ENCODE measurements around the gene PIH1D2. TPM values are rescaled to one million over a fixed set of nuclear protein-coding genes. Genes with fewer than 3 reads are reported as not detected.

PIH1D2 gene
- total and polyA plus RNA-seq, 10 of the 15 experiments (the other 5 are each of a cell fraction or from before 2014, with no cell fraction given): 0.51 to 3.0 (median 1.5) TPM

DNA sequence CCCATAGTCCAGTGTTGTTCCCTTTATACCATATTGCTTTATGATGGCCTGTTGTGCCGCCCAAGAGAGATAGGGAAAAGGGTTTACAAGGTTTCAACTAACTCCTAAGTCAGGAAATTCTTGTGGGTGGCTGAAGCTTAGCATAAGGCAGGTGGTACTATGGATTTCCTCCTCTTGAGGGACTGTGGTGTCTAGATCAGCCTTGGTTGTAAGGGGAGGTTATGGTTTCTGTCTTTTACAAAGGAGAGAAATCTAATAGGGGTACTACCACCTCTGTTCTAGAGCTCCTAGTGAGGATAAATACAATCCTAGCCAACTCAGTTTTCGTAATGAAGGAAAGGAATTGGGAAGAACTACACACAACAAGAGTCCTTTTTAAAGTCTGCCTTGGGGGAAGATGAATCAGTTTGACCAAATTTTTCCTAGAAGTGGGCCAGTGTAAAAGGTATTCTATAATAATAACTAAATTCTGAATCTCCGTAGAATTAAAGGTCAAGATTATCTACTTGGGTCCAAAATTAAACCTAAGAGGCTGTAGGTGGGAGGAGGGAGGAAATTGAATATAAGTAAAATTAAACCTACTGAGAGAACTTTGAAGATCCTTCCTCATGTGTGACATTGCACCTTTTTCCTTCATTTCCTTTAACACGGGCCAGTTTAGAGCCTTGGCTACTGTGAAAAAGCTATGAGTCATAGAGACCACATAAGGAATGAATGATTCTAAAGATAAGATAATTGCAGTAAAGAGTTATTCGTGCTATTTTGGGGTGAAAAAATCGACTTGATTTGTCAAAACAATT, 31.5 kb downstream of the PIH1D2 start (continued):
- TF ChIP-seq, protein P1, sequence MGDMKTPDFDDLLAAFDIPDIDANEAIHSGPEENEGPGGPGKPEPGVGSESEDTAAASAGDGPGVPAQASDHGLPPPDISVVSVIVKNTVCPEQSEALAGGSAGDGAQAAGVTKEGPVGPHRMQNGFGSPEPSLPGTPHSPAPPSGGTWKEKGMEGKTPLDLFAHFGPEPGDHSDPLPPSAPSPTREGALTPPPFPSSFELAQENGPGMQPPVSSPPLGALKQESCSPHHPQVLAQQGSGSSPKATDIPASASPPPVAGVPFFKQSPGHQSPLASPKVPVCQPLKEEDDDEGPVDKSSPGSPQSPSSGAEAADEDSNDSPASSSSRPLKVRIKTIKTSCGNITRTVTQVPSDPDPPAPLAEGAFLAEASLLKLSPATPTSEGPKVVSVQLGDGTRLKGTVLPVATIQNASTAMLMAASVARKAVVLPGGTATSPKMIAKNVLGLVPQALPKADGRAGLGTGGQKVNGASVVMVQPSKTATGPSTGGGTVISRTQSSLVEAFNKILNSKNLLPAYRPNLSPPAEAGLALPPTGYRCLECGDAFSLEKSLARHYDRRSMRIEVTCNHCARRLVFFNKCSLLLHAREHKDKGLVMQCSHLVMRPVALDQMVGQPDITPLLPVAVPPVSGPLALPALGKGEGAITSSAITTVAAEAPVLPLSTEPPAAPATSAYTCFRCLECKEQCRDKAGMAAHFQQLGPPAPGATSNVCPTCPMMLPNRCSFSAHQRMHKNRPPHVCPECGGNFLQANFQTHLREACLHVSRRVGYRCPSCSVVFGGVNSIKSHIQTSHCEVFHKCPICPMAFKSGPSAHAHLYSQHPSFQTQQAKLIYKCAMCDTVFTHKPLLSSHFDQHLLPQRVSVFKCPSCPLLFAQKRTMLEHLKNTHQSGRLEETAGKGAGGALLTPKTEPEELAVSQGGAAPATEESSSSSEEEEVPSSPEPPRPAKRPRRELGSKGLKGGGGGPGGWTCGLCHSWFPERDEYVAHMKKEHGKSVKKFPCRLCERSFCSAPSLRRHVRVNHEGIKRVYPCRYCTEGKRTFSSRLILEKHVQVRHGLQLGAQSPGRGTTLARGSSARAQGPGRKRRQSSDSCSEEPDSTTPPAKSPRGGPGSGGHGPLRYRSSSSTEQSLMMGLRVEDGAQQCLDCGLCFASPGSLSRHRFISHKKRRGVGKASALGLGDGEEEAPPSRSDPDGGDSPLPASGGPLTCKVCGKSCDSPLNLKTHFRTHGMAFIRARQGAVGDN (IDR thresholded peaks at IDR 0.05): no peak
- TF ChIP-seq ZSCAN29 (IDR thresholded peaks at IDR 0.05) (no peak), TCF3 (IDR thresholded peaks at IDR 0.05; ENCODE audit: borderline replicate concordance, insufficient read depth, low read depth, low read length) (no peak)

DNA sequence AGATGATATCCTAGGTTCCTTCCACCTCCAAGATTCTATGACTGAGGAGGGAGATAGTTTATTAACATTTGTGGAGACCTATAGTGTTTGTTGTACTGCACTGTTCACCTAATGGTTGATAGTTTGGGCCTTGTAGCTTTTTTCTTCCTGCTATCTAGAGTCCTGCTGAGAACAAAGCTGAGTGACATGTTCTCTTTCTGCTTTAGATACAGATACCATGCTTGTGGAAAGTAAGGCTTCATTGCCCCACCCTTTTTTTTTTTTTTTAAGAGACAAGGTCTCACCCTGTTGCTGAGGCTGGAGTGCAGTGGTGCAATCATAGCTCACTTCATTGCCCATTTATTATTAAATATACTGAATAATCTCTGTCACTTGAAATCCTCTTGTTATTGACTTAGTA, 36.3 kb downstream of the PIH1D2 start:
- intact Hi-C loops (cut with micrococcal nuclease; ENCODE audit: unreplicated experiment): no loop called here
- TF ChIP-seq NBN (IDR thresholded peaks at IDR 0.05) (no peak), EZH2 (IDR thresholded peaks at IDR 0.05; ENCODE audit: borderline replicate concordance, control insufficient read depth, low read depth, low read length) (no peak), BCL11A (IDR thresholded peaks at IDR 0.05; ENCODE audit: low read depth, low read length) (no peak), ZBED1 (IDR thresholded peaks at IDR 0.05; ENCODE audit: borderline replicate concordance) (no peak), RELA (IDR thresholded peaks at IDR 0.05; ENCODE audit: borderline replicate concordance, partially characterized antibody) (no peak), TCF12 (IDR thresholded peaks at IDR 0.05; ENCODE audit: low read depth, low read length) (no peak), EP300 (IDR thresholded peaks at IDR 0.05; ENCODE audit: borderline replicate concordance in 1 of 2, control insufficient read depth in 1 of 2, low read depth in 2 of 2, low read length in 2 of 2) (no peak), PML (IDR thresholded peaks at IDR 0.05; ENCODE audit: low read length) (no peak), ESRRA (IDR thresholded peaks at IDR 0.05; ENCODE audit: low read length) (no peak), ZNF217 (IDR thresholded peaks at IDR 0.05) (no peak)
- TF ChIP-seq, protein P2, sequence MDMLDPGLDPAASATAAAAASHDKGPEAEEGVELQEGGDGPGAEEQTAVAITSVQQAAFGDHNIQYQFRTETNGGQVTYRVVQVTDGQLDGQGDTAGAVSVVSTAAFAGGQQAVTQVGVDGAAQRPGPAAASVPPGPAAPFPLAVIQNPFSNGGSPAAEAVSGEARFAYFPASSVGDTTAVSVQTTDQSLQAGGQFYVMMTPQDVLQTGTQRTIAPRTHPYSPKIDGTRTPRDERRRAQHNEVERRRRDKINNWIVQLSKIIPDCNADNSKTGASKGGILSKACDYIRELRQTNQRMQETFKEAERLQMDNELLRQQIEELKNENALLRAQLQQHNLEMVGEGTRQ (IDR thresholded peaks at IDR 0.05; ENCODE audit: borderline replicate concordance, low read depth, low read length): no peak
- TF ChIP-seq, protein P3, sequence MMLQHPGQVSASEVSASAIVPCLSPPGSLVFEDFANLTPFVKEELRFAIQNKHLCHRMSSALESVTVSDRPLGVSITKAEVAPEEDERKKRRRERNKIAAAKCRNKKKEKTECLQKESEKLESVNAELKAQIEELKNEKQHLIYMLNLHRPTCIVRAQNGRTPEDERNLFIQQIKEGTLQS (IDR thresholded peaks at IDR 0.05; ENCODE audit: borderline replicate concordance, extremely low read depth, low read depth, low read length): no peak
- TF ChIP-seq, protein P4, sequence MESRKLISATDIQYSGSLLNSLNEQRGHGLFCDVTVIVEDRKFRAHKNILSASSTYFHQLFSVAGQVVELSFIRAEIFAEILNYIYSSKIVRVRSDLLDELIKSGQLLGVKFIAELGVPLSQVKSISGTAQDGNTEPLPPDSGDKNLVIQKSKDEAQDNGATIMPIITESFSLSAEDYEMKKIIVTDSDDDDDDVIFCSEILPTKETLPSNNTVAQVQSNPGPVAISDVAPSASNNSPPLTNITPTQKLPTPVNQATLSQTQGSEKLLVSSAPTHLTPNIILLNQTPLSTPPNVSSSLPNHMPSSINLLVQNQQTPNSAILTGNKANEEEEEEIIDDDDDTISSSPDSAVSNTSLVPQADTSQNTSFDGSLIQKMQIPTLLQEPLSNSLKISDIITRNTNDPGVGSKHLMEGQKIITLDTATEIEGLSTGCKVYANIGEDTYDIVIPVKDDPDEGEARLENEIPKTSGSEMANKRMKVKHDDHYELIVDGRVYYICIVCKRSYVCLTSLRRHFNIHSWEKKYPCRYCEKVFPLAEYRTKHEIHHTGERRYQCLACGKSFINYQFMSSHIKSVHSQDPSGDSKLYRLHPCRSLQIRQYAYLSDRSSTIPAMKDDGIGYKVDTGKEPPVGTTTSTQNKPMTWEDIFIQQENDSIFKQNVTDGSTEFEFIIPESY (IDR thresholded peaks at IDR 0.05): no peak

More for the DNA sequence above, 36.3 kb downstream of the PIH1D2 start:
- H2AFZ ChIP-seq (ENCODE audit: control insufficient read depth, low read depth, low read length): no peak overlapping the region
- POLR2A ChIA-PET: no interaction called here
- no peaks in the 10 kb centered on the region for H4K20me1 ChIP-seq (ENCODE audit: control insufficient read depth, insufficient read depth)
- BruUV-seq (replicated peaks): no TSS peak
- H3K27ac ChIP-seq (ENCODE audit: control insufficient read depth, insufficient read depth): no peak overlapping the region
- H3K4me2 ChIP-seq (ENCODE audit: control insufficient read depth, insufficient read depth): no peak overlapping the region
- peak; percentile 13 for FAIRE-seq
- in situ Hi-C loops (cut with MboI): no loop called here
- no peaks in the 10 kb centered on the region for H3K27me3 ChIP-seq (replicated peaks in 1 of 2; ENCODE audit: control insufficient read depth in 2 of 2, insufficient read depth in 2 of 2, low read length in 1 of 2)
- SMC1A ChIA-PET (ENCODE audit: uncharacterized antibody, unreplicated experiment): interaction anchor here (1.5 kb wide), 1 partner anchor 21 kb away, joined by 5 read pairs; no protein-coding TSS in a partner anchor
- no peak overlapping the region for H3K9ac ChIP-seq (ENCODE audit: control insufficient read depth, insufficient read depth, low read length)
- H3K9me3 ChIP-seq (replicated peaks; ENCODE audit: control insufficient read depth, insufficient read depth, low read length): no peaks in the 10 kb centered on the region
- no peaks in the 10 kb centered on the region for H3K4me1 ChIP-seq (ENCODE audit: control insufficient read depth, insufficient read depth, low read length)
- CTCF ChIA-PET: interaction anchor here (0.6 kb wide), 1 partner anchor 18 kb away, joined by 3 read pairs; no protein-coding TSS in a partner anchor
- DNase-seq (ENCODE audit: low read depth, low spot score): no peak
- H3K36me3 ChIP-seq (ENCODE audit: control insufficient read depth in 2 of 2, insufficient read depth in 2 of 2, low read length in 1 of 2): peaks cover 2 to 16% of the 10 kb centered on the region in 2 experiments
- H3K4me3 ChIP-seq: no peak overlapping the region
- no peaks in the 10 kb centered on the region for H3K79me2 ChIP-seq (ENCODE audit: control insufficient read depth, insufficient read depth, low read length)
- ATAC-seq: no peak
- RAD21 ChIA-PET (ENCODE audit: unreplicated experiment): no interaction called here

All from GM12878 (cell line).